WI38 (cell line): ENCODE measurements around the gene CAMK2N2.

Experiments used
- H3K4me3 ChIP-seq: 2 replicates; pipeline ENCODE4 v1.5.1; 2011; ENCODE audit warnings: low read depth, mild to moderate bottlenecking, control low read depth, low read length
- CTCF ChIP-seq: IDR thresholded peaks from 2 replicates; pipeline ENCODE4 v1.5.1; 2012; ENCODE audit warnings: low read depth, mild to moderate bottlenecking, control low read depth, low read length

CAMK2N2 gene

GRCh38 chr3:184258926-184259325 is 2.4 kb downstream of the CAMK2N2 start:
- TF ChIP-seq CTCF = no peak

GRCh38 chr3:184257083-184257915 is 4.1 kb downstream of the CAMK2N2 start:
- H3K4me3 ChIP-seq = no peak overlapping the region
- TF ChIP-seq CTCF = no peak

More at GRCh38 chr3:184258926-184259325, 2.4 kb downstream of the CAMK2N2 start:
- no peak overlapping the region for H3K4me3 ChIP-seq

GRCh38 chr3:184255291-184256039 is 5.9 kb downstream of the CAMK2N2 start:
- no peak overlapping the region for H3K4me3 ChIP-seq
- no peak for TF ChIP-seq CTCF

GRCh38 chr3:184250167-184250828 is 11.1 kb downstream of the CAMK2N2 start:
- TF ChIP-seq CTCF = peak; percentile 96
- peak overlapping the region; percentile 95 for H3K4me3 ChIP-seq

GRCh38 chr3:184249412-184250166 is 11.8 kb downstream of the CAMK2N2 start, which contains the start of gene EEF1AKMT4:
Gene EEF1AKMT4, plus strand, starts transcription at chr3:184249672. Its CDS starts 23 bp downstream, at chr3:184249695.
- TF ChIP-seq CTCF = peak; percentile 42

GRCh38 chr3:184248454-184249411 is 12.6 kb downstream of the CAMK2N2 start, which contains the start of gene ALG3:
Gene ALG3, minus strand, starts transcription at chr3:184248962. Its CDS starts 22 bp downstream, at chr3:184248940.
- peak within 1 kb of the TSS; percentile 95 for H3K4me3 ChIP-seq
- no peak for TF ChIP-seq CTCF

More at GRCh38 chr3:184249412-184250166, 11.8 kb downstream of the CAMK2N2 start, which contains the start of gene EEF1AKMT4:
- H3K4me3 ChIP-seq = peak within 1 kb of the TSS; percentile 95
